Small intestine (tissue), 4 donors: ENCODE results near the gene ETV5. TPM values are rescaled to one million over a fixed set of nuclear protein-coding genes. Genes with fewer than 3 reads are reported as not detected.

ENCODE experiments used
- polyA plus RNA-seq, 4 donors: library from polyadenylated mRNA; stranded (reverse) in 3 of 4; unstranded in 1 of 4; fragments of 200-250 nt in 3 of 4; fragments of 120-200 nt in 1 of 4; gene quantifications; one replicate each; pipeline versions ENCODE4 v1.2.1 to v1.2.3, GENCODE V29; 2013
- donor health status: healthy with polysubstance abuse.
- donor health status: Bipolar disorder and iron deficiency.
- donor health status: healthy.

The ETV5 gene
- polyA plus RNA-seq, 4 donors = 0.45 to 4.4 (median 3.3) TPM

Other genes starting within 250 kb of the ETV5 start
- 100 to 1,000 TPM in 1 of 4 donors, 10 to 100 TPM in 3; 48.5 to 150 (median 72.4) TPM for gene TRA2B, start 171.1 kb downstream of the ETV5 start, polyA plus RNA-seq